SJCRH30 (cell line): ENCODE measurements around the gene PCDHB15. TPM values are rescaled to one million over a fixed set of nuclear protein-coding genes. Genes with fewer than 3 reads are reported as not detected.

Source experiments
- total RNA-seq: library from RNA; depleted of rRNA; stranded (reverse); fragments of >200 nt; shearing (Covaris generic); gene quantifications from 2 replicates; pipeline ENCODE4 v1.2.3, GENCODE V29; 2014; rRNA removed

PCDHB15 gene
- total RNA-seq, 1 experiment from 2014 or later = 0.91 TPM

Other genes with a start within 250 kb of the PCDHB15 start
- not detected in 2 replicates for gene PCDHB1, start 194.0 kb upstream of the PCDHB15 start, total RNA-seq
- gene PCDHB2, start 150.8 kb upstream of the PCDHB15 start, total RNA-seq = 24.4 and 24.6 TPM in 2 replicates
- gene PCDHB3, start 144.9 kb upstream of the PCDHB15 start, total RNA-seq = 1.3 and 1.6 TPM in 2 replicates
- 0.25 and 0.42 TPM in 2 replicates for gene PCDHB4, start 123.6 kb upstream of the PCDHB15 start, total RNA-seq
- 20.4 and 23.8 TPM in 2 replicates for gene PCDHB5, start 110.2 kb upstream of the PCDHB15 start, total RNA-seq
- 0.15 and 0.26 TPM in 2 replicates for gene PCDHB6, start 95.3 kb upstream of the PCDHB15 start, total RNA-seq
- gene PCDHB7, start 72.8 kb upstream of the PCDHB15 start, total RNA-seq = 1.1 and 1.3 TPM in 2 replicates
- gene PCDHB8, start 67.6 kb upstream of the PCDHB15 start, total RNA-seq = 17.8 and 18.6 TPM in 2 replicates
- gene PCDHB16, start 63.0 kb upstream of the PCDHB15 start, total RNA-seq = 5.6 and 6.8 TPM in 2 replicates
- gene PCDHB9, start 58.2 kb upstream of the PCDHB15 start, total RNA-seq = 4.9 and 5.1 TPM in 2 replicates
- 9.7 and 9.8 TPM in 2 replicates for gene PCDHB10, start 53.0 kb upstream of the PCDHB15 start, total RNA-seq
- 8.9 and 9.8 TPM in 2 replicates for gene PCDHB11, start 45.8 kb upstream of the PCDHB15 start, total RNA-seq
- 4.5 and 4.7 TPM in 2 replicates for gene PCDHB12, start 36.7 kb upstream of the PCDHB15 start, total RNA-seq
- gene PCDHB13, start 31.5 kb upstream of the PCDHB15 start, total RNA-seq = 3.0 and 3.2 TPM in 2 replicates
- gene PCDHB14, start 22.1 kb upstream of the PCDHB15 start, total RNA-seq = 10.9 and 11.2 TPM in 2 replicates
- gene SLC25A2, start 58.7 kb downstream of the PCDHB15 start, total RNA-seq = 0.08 TPM in 1 of 2 replicates, not detected in the other
- gene TAF7, start 75.4 kb downstream of the PCDHB15 start, total RNA-seq = 115 and 130 TPM in 2 replicates
- gene PCDHGA1, start 85.1 kb downstream of the PCDHB15 start, total RNA-seq = 3.5 and 3.6 TPM in 2 replicates
- 0.71 and 1.0 TPM in 2 replicates for gene PCDHGA2, start 93.4 kb downstream of the PCDHB15 start, total RNA-seq
- gene PCDHGA3, start 98.4 kb downstream of the PCDHB15 start, total RNA-seq = 0.56 and 0.67 TPM in 2 replicates
- gene PCDHGB1, start 104.7 kb downstream of the PCDHB15 start, total RNA-seq = 21.1 and 23.4 TPM in 2 replicates
- gene PCDHGA4, start 109.6 kb downstream of the PCDHB15 start, total RNA-seq = 12.9 and 14.7 TPM in 2 replicates
- gene PCDHGB2, start 114.6 kb downstream of the PCDHB15 start, total RNA-seq = 8.9 and 9.8 TPM in 2 replicates
- 4.7 and 6.9 TPM in 2 replicates for gene PCDHGA5, start 118.8 kb downstream of the PCDHB15 start, total RNA-seq
- 5.2 and 7.4 TPM in 2 replicates for gene PCDHGB3, start 124.8 kb downstream of the PCDHB15 start, total RNA-seq
- gene PCDHGA6, start 128.5 kb downstream of the PCDHB15 start, total RNA-seq = 4.9 and 5.8 TPM in 2 replicates
- 3.6 and 4.7 TPM in 2 replicates for gene PCDHGA7, start 137.3 kb downstream of the PCDHB15 start, total RNA-seq
- 1.7 and 3.1 TPM in 2 replicates for gene PCDHGB4, start 142.3 kb downstream of the PCDHB15 start, total RNA-seq
- 3.3 and 3.4 TPM in 2 replicates for gene PCDHGA8, start 147.2 kb downstream of the PCDHB15 start, total RNA-seq
- 1.6 and 2.2 TPM in 2 replicates for gene PCDHGB5, start 152.6 kb downstream of the PCDHB15 start, total RNA-seq
- 1.8 and 2.3 TPM in 2 replicates for gene PCDHGA9, start 157.4 kb downstream of the PCDHB15 start, total RNA-seq
- gene PCDHGB6, start 162.6 kb downstream of the PCDHB15 start, total RNA-seq = 1.4 and 2.6 TPM in 2 replicates
- 1.3 and 1.6 TPM in 2 replicates for gene PCDHGA10, start 167.6 kb downstream of the PCDHB15 start, total RNA-seq
- 0.91 and 1.8 TPM in 2 replicates for gene PCDHGB7, start 172.3 kb downstream of the PCDHB15 start, total RNA-seq
- 1.3 and 1.4 TPM in 2 replicates for gene PCDHGA11, start 175.7 kb downstream of the PCDHB15 start, total RNA-seq
- 1.2 and 1.4 TPM in 2 replicates for gene PCDHGA12, start 185.1 kb downstream of the PCDHB15 start, total RNA-seq
- 105 and 109 TPM in 2 replicates for gene PCDHGC3, start 230.6 kb downstream of the PCDHB15 start, total RNA-seq
- 3.4 and 3.6 TPM in 2 replicates for gene PCDHGC4, start 239.6 kb downstream of the PCDHB15 start, total RNA-seq
- gene PCDHGC5, start 243.7 kb downstream of the PCDHB15 start, total RNA-seq = 1.3 and 2.8 TPM in 2 replicates